ENCODE measurements around the gene GPR152. TPM values are rescaled to one million over a fixed set of nuclear protein-coding genes. Genes with fewer than 3 reads are reported as not detected.

Gene GPR152
- total RNA-seq, 1 donor from 2014 or later, result not detected

DNA sequence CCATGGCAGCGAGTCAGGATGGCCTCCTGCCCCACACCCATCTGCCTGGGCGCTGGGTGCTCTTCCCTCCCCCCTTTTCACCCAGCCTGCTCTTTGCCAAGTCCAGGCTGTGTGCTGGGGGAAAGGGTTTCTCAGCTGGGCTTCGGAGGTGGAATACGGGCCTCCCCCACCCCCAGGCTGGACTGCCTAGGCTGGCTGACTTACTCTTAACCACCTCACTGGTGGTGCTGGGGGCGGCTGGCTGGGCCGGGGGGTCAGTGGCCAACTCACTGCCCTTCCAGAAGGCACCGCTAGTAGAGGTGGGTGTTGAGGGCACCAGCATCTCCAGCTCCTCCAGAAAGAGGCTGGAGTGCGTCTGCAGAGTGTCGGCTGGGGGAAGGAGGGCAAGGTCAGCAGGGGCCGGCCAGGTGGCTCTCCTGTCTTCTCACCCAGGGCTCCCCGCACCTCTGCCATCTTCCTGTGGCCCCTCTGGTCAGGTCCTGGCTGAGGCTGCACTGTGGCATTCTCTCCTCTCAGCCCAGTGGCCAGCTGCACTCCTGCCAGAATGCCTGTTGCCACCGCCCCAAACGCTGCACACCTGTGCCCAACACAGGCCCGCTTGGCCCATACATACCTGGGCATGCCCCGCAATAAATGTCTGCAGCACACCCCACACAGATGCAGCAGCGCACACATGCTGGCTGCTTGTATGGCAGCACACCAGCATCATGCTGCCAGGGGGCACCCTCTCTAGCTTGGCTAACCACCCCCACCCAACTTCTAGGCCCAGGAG, 42.9 kb upstream of the GPR152 start:
- H3K4me3 ChIP-seq (ENCODE audit: low read length in 3 of 3), result no peak overlapping the region
- peaks cover 0 to 2% (median 0%) of the 10 kb centered on the region in 3 donors for H3K4me1 ChIP-seq (ENCODE audit: control insufficient read depth in 3 of 3, insufficient read depth in 3 of 3, low read length in 3 of 3)
- no peaks in the 10 kb centered on the region for H3K27me3 ChIP-seq (ENCODE audit: control insufficient read depth in 3 of 3, insufficient read depth in 3 of 3, low read length in 3 of 3)
- no peak overlapping the region for H3K9ac ChIP-seq (ENCODE audit: low read depth in 1 of 3, low read length in 3 of 3)
- peaks cover 7 to 12% (median 10%) of the 10 kb centered on the region in 3 donors for H3K36me3 ChIP-seq (ENCODE audit: control insufficient read depth in 3 of 3, insufficient read depth in 3 of 3, low read length in 3 of 3)
- H3K9me3 ChIP-seq (ENCODE audit: control insufficient read depth in 3 of 3, low read length in 3 of 3), result no peaks in the 10 kb centered on the region
- H3K27ac ChIP-seq (ENCODE audit: low read depth, low read length), result no peak overlapping the region

DNA sequence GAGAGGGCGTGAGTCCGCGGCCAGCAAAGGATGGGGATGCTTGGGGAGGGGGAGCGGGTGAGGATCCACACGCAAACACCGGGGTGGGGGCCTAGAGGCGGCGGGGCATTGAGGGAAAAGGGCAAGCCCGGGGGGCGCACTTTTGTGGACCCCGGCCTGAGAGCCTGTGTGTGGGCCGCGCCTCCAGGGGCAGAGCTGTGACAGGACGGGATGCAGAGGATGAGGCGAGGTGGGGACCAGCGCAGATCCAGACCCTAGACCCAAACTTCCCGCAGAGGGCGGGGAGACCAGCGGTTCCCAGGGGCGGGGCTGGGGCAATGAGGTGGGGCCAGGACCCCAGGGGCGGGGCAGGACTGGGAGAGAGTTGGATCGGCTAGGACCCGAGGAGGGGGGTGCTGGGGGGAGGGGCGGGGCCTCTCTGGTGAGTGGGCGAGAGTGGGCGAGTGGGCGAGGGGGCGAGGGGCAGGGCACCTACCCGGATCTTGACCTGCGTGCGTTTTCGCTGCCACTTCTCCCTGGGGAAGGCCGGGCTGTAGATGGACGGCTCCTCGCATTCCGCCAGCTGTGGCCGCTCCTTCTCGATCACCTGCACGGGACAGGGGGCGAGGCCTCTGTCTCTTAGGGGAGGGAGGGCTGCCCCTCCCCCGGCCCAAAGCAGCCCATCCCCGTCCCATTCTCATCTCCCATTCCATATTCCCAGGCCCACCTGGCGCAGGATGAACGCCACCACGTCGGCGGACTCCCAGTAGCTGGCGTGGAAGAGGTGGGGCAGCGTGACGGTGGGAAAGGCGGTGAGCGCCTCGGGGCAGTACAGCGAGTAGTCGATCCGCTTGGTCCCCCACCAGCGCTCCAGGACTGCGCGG, 42.1 kb upstream of the GPR152 start:
- Histone ChIP-seq H3K36me3 (ENCODE audit: control insufficient read depth in 3 of 3, insufficient read depth in 3 of 3, low read length in 3 of 3) (peaks cover 13 to 14% (median 13%) of the 10 kb centered on the region in 3 donors), H3K9me3 (ENCODE audit: control insufficient read depth in 3 of 3, low read length in 3 of 3) (no peaks in the 10 kb centered on the region), H3K27ac (ENCODE audit: low read depth, low read length) (no peak overlapping the region)

DNA sequence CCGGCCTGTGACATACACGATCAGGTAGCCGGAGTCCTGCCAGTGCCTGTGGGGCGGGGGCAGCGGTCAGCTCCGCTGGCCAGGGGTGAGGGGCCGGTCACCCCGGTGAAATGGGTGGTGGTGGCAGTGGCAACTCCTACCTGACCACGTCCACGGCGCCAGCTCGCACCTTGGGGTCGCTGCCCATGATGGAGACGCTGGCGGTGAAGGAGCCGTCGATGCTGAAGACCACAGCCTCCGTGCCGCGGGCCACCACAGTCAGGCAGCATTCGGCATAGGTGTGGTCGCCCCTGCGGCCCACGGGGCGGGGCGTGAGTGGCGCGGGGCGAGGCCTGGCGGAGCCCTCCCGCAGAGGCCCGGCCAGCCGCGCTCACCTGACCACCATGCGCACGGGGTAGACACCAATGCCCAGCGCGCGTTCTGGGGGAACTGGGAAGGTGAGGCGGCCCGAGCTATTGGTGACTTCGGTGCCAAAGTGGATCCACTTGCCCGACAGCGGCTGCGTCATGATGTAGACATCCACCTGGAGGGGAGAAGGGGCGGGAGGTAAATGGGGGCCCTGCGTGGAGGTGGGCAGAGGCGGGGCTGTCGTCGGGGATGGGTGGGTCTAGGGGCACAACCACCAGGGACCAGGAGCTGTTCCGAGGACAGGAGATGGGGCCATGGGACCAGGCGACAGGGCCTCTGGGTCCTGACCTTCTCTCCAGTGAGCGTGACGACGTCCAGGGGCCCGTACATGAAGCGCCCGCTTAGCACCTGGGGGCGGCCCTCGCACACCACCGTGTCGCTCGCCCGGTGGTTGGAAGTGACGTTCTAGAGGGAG, 41.2 kb upstream of the GPR152 start:
- no peaks in the 10 kb centered on the region for H3K9me3 ChIP-seq (ENCODE audit: control insufficient read depth in 3 of 3, low read length in 3 of 3)
- peaks cover 0 to 4% (median 2%) of the 10 kb centered on the region in 3 donors for H3K4me1 ChIP-seq (ENCODE audit: control insufficient read depth in 3 of 3, insufficient read depth in 3 of 3, low read length in 3 of 3)
- peaks cover 15 to 21% (median 19%) of the 10 kb centered on the region in 3 donors for H3K36me3 ChIP-seq (ENCODE audit: control insufficient read depth in 3 of 3, insufficient read depth in 3 of 3, low read length in 3 of 3)
- H3K4me3 ChIP-seq (ENCODE audit: low read length in 3 of 3), result no peak overlapping the region
- H3K9ac ChIP-seq (ENCODE audit: low read depth in 1 of 3, low read length in 3 of 3), result no peak overlapping the region
- no peak overlapping the region for H3K27ac ChIP-seq (ENCODE audit: low read depth, low read length)
- no peaks in the 10 kb centered on the region for H3K27me3 ChIP-seq (ENCODE audit: control insufficient read depth in 3 of 3, insufficient read depth in 3 of 3, low read length in 3 of 3)

More for the DNA sequence above, 42.1 kb upstream of the GPR152 start:
- H3K27me3 ChIP-seq (ENCODE audit: control insufficient read depth in 3 of 3, insufficient read depth in 3 of 3, low read length in 3 of 3), result no peaks in the 10 kb centered on the region
- H3K4me3 ChIP-seq (ENCODE audit: low read length in 3 of 3), result no peak overlapping the region
- H3K9ac ChIP-seq (ENCODE audit: low read depth in 1 of 3, low read length in 3 of 3), result no peak overlapping the region
- H3K4me1 ChIP-seq (ENCODE audit: control insufficient read depth in 3 of 3, insufficient read depth in 3 of 3, low read length in 3 of 3), result peaks cover 0 to 3% (median 2%) of the 10 kb centered on the region in 3 donors

GRCh38 chr11:67492801-67493547, 40.4 kb upstream of the GPR152 start:
- H3K4me3 ChIP-seq (ENCODE audit: low read length in 3 of 3), result no peak overlapping the region
- H3K4me1 ChIP-seq (ENCODE audit: control insufficient read depth in 3 of 3, insufficient read depth in 3 of 3, low read length in 3 of 3), result peaks cover 0 to 4% (median 0%) of the 10 kb centered on the region in 3 donors
- no peaks in the 10 kb centered on the region for H3K9me3 ChIP-seq (ENCODE audit: control insufficient read depth in 3 of 3, low read length in 3 of 3)
- peaks cover 14 to 22% (median 20%) of the 10 kb centered on the region in 3 donors for H3K36me3 ChIP-seq (ENCODE audit: control insufficient read depth in 3 of 3, insufficient read depth in 3 of 3, low read length in 3 of 3)
- no peaks in the 10 kb centered on the region for H3K27me3 ChIP-seq (ENCODE audit: control insufficient read depth in 3 of 3, insufficient read depth in 3 of 3, low read length in 3 of 3)
- no peak overlapping the region for H3K9ac ChIP-seq (ENCODE audit: low read depth in 1 of 3, low read length in 3 of 3)
- H3K27ac ChIP-seq (ENCODE audit: low read depth, low read length), result no peak overlapping the region

- peaks cover 0 to 4% (median 0%) of the 10 kb centered on the region in 3 donors for H3K4me1 ChIP-seq (ENCODE audit: control insufficient read depth in 3 of 3, insufficient read depth in 3 of 3, low read length in 3 of 3)
- H3K27me3 ChIP-seq (ENCODE audit: control insufficient read depth in 3 of 3, insufficient read depth in 3 of 3, low read length in 3 of 3), result no peaks in the 10 kb centered on the region
- H3K9ac ChIP-seq (ENCODE audit: low read depth in 1 of 3, low read length in 3 of 3), result no peak overlapping the region
- H3K9me3 ChIP-seq (ENCODE audit: control insufficient read depth in 3 of 3, low read length in 3 of 3), result no peaks in the 10 kb centered on the region
- H3K4me3 ChIP-seq (ENCODE audit: low read length in 3 of 3), result no peak overlapping the region
- peaks cover 16 to 27% (median 26%) of the 10 kb centered on the region in 3 donors for H3K36me3 ChIP-seq (ENCODE audit: control insufficient read depth in 3 of 3, insufficient read depth in 3 of 3, low read length in 3 of 3)
- H3K27ac ChIP-seq (ENCODE audit: low read depth, low read length), result no peak overlapping the region
Observed at GRCh38 chr11:67492069-67492727, 39.7 kb upstream of the GPR152 start.

GRCh38 chr11:67491276-67492068, 38.9 kb upstream of the GPR152 start:
- peaks cover 21 to 30% (median 29%) of the 10 kb centered on the region in 3 donors for H3K36me3 ChIP-seq (ENCODE audit: control insufficient read depth in 3 of 3, insufficient read depth in 3 of 3, low read length in 3 of 3)
- H3K27me3 ChIP-seq (ENCODE audit: control insufficient read depth in 3 of 3, insufficient read depth in 3 of 3, low read length in 3 of 3), result no peaks in the 10 kb centered on the region

GRCh38 chr11:67490727-67491065, 38.2 kb upstream of the GPR152 start:
- Histone ChIP-seq H3K9ac (ENCODE audit: low read depth in 1 of 3, low read length in 3 of 3) (no peak overlapping the region), H3K36me3 (ENCODE audit: control insufficient read depth in 3 of 3, insufficient read depth in 3 of 3, low read length in 3 of 3) (peaks cover 20 to 30% (median 29%) of the 10 kb centered on the region in 3 donors), H3K4me1 (ENCODE audit: control insufficient read depth in 3 of 3, insufficient read depth in 3 of 3, low read length in 3 of 3) (peaks cover 0 to 9% (median 0%) of the 10 kb centered on the region in 3 donors), H3K4me3 (ENCODE audit: low read length in 3 of 3) (no peak overlapping the region), H3K9me3 (ENCODE audit: control insufficient read depth in 3 of 3, low read length in 3 of 3) (no peaks in the 10 kb centered on the region), H3K27ac (ENCODE audit: low read depth, low read length) (no peak overlapping the region), H3K27me3 (ENCODE audit: control insufficient read depth in 3 of 3, insufficient read depth in 3 of 3, low read length in 3 of 3) (no peaks in the 10 kb centered on the region)

More at GRCh38 chr11:67491276-67492068, 38.9 kb upstream of the GPR152 start:
- H3K4me1 ChIP-seq (ENCODE audit: control insufficient read depth in 3 of 3, insufficient read depth in 3 of 3, low read length in 3 of 3), result peaks cover 0 to 4% (median 0%) of the 10 kb centered on the region in 3 donors
- no peak overlapping the region for H3K4me3 ChIP-seq (ENCODE audit: low read length in 3 of 3)
- H3K9ac ChIP-seq (ENCODE audit: low read depth in 1 of 3, low read length in 3 of 3), result no peak overlapping the region
- no peak overlapping the region for H3K27ac ChIP-seq (ENCODE audit: low read depth, low read length)
- H3K9me3 ChIP-seq (ENCODE audit: control insufficient read depth in 3 of 3, low read length in 3 of 3), result no peaks in the 10 kb centered on the region

DNA sequence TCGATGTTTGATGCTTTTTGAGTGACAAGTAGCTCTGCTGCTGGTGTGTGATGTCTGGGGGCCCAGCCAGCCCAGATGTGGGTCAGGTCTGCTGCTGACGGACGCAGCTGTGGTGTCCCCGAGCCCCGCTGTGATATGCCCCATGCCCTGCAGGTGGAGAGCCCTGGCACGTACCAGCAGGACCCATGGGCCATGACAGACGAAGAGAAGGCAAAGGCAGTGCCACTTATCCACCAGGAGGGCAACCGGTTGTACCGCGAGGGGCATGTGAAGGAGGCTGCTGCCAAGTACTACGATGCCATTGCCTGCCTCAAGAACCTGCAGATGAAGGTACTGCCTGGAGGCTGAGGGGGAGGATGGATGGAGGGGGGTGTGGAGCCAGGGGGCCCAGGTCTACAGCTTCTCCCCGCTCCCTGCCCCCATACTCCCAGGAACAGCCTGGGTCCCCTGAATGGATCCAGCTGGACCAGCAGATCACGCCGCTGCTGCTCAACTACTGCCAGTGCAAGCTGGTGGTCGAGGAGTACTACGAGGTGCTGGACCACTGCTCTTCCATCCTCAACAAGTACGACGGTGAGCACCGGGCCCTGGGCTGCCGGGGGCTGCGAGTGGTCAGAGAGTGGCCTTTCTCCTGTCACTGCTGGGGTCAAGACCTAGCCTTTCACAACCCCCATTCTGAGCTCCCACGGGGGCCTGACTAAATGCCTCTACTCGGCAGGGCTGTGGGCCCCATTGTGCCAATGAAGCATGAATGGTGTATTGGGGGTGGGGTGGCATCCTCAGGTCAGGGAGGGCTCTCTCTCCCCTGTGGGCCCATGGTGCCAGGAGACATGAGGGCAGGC, 37.6 kb upstream of the GPR152 start:
- Histone ChIP-seq H3K36me3 (ENCODE audit: control insufficient read depth in 3 of 3, insufficient read depth in 3 of 3, low read length in 3 of 3) (peaks cover 20 to 30% (median 29%) of the 10 kb centered on the region in 3 donors), H3K4me3 (ENCODE audit: low read length in 3 of 3) (no peak overlapping the region), H3K4me1 (ENCODE audit: control insufficient read depth in 3 of 3, insufficient read depth in 3 of 3, low read length in 3 of 3) (peaks cover 0 to 9% (median 0%) of the 10 kb centered on the region in 3 donors), H3K27me3 (ENCODE audit: control insufficient read depth in 3 of 3, insufficient read depth in 3 of 3, low read length in 3 of 3) (no peaks in the 10 kb centered on the region), H3K9ac (ENCODE audit: low read depth in 1 of 3, low read length in 3 of 3) (no peak overlapping the region), H3K9me3 (ENCODE audit: control insufficient read depth in 3 of 3, low read length in 3 of 3) (no peaks in the 10 kb centered on the region), H3K27ac (ENCODE audit: low read depth, low read length) (no peak overlapping the region)
